ENCODE results near the gene CYP4F8.

GRCh38 chr19:15669440-15669839, 54.4 kb downstream of the CYP4F8 start:
- TF ChIP-seq, protein P1, sequence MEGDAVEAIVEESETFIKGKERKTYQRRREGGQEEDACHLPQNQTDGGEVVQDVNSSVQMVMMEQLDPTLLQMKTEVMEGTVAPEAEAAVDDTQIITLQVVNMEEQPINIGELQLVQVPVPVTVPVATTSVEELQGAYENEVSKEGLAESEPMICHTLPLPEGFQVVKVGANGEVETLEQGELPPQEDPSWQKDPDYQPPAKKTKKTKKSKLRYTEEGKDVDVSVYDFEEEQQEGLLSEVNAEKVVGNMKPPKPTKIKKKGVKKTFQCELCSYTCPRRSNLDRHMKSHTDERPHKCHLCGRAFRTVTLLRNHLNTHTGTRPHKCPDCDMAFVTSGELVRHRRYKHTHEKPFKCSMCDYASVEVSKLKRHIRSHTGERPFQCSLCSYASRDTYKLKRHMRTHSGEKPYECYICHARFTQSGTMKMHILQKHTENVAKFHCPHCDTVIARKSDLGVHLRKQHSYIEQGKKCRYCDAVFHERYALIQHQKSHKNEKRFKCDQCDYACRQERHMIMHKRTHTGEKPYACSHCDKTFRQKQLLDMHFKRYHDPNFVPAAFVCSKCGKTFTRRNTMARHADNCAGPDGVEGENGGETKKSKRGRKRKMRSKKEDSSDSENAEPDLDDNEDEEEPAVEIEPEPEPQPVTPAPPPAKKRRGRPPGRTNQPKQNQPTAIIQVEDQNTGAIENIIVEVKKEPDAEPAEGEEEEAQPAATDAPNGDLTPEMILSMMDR (conservative IDR thresholded peaks at IDR 0.05; ENCODE audit: low read length) = no peak
- TF ChIP-seq EZH2phosphoT487 (IDR thresholded peaks at IDR 0.05; ENCODE audit: borderline replicate concordance, low read depth, low read length) = no peak
